GM21528 (cell line): ENCODE results near the gene RXRG.
"Not testable (repeated sequence)": the region's sequence is repeated elsewhere in the genome, so short reads cannot be mapped to it uniquely, and the experiment has no call there.

Experiments used
- ATAC-seq: cut with Tn5 transposase; IDR thresholded peaks from one replicate; pipeline ENCODE4 v1.9.1; 2021; ENCODE audit warnings: mild to moderate bottlenecking, moderate library complexity; ENCODE audit not compliant: unreplicated experiment, low FRiP score

RXRG gene

GRCh38 chr1:165444897-165445370 lies at the start of gene RXRG:
Gene RXRG (minus strand): TSS chr1:165445126. CDS start chr1:165444893, 233 bp downstream.
- no peak for ATAC-seq

GRCh38 chr1:165492845-165493373 lies 48.0 kb upstream of the RXRG start:
- ATAC-seq: no peak

GRCh38 chr1:165490175-165490574 lies 45.2 kb upstream of the RXRG start:
- no peak for ATAC-seq

GRCh38 chr1:165487921-165488320 lies 43.0 kb upstream of the RXRG start:
- no peak for ATAC-seq

- no peak for ATAC-seq
Measured at GRCh38 chr1:165486663-165487062, 41.7 kb upstream of the RXRG start.

- ATAC-seq: no peak
Measured at GRCh38 chr1:165485716-165486115, 40.8 kb upstream of the RXRG start.

- ATAC-seq: no peak
Measured at GRCh38 chr1:165484532-165484931, 39.6 kb upstream of the RXRG start.

GRCh38 chr1:165483412-165483811 lies 38.5 kb upstream of the RXRG start:
- no peak for ATAC-seq

GRCh38 chr1:165481820-165482532 lies 37.0 kb upstream of the RXRG start:
- ATAC-seq: no peak

- ATAC-seq: no peak
Measured at GRCh38 chr1:165476776-165477175, 31.9 kb upstream of the RXRG start.

- no peak for ATAC-seq
Measured at GRCh38 chr1:165474196-165474595, 29.3 kb upstream of the RXRG start.

GRCh38 chr1:165473081-165473480 lies 28.2 kb upstream of the RXRG start:
- ATAC-seq: no peak

- ATAC-seq: no peak
Measured at GRCh38 chr1:165468726-165469249, 23.9 kb upstream of the RXRG start.

- ATAC-seq: no peak
Measured at GRCh38 chr1:165468253-165468652, 23.3 kb upstream of the RXRG start.

- no peak for ATAC-seq
Measured at GRCh38 chr1:165467706-165468105, 22.8 kb upstream of the RXRG start.

- no peak for ATAC-seq
Measured at GRCh38 chr1:165463978-165464377, 19.1 kb upstream of the RXRG start.

GRCh38 chr1:165459683-165460082 lies 14.8 kb upstream of the RXRG start:
- ATAC-seq: not testable (repeated sequence)

- ATAC-seq: no peak
Measured at GRCh38 chr1:165456861-165457260, 11.9 kb upstream of the RXRG start.

GRCh38 chr1:165456114-165456513 lies 11.2 kb upstream of the RXRG start:
- ATAC-seq: no peak

- ATAC-seq: no peak
Measured at GRCh38 chr1:165455111-165455510, 10.2 kb upstream of the RXRG start.

- ATAC-seq: no peak
Measured at GRCh38 chr1:165454091-165454610, 9.2 kb upstream of the RXRG start.
